ENCODE data around the gene RASGEF1C. TPM values are rescaled to one million over a fixed set of nuclear protein-coding genes. Genes with fewer than 3 reads are reported as not detected.
A peak's percentile ranks its signal among the peaks of the same experiment; 100 is the strongest.

The RASGEF1C gene
- polyA plus RNA-seq, 3 donors: not detected

- no peak for DNase-seq
- intact Hi-C loops (cut with micrococcal nuclease): no loop called here
- Histone ChIP-seq H4K20me1 (ENCODE audit: insufficient read depth, low read length) (no peaks in the 10 kb centered on the region), H3K4me3 (replicated peaks in 1 of 3; ENCODE audit: low read depth in 2 of 3, low read length in 3 of 3) (no peak overlapping the region), H3K27ac (ENCODE audit: low read depth in 1 of 2, low read length in 2 of 2) (no peak overlapping the region), H3K4me1 (ENCODE audit: control insufficient read depth in 1 of 2, insufficient read depth in 2 of 2, low read length in 2 of 2) (peaks cover 11 to 13% of the 10 kb centered on the region in 2 donors), H3K4me2 (replicated peaks; ENCODE audit: extremely low read depth, low read length, poor library complexity, severe bottlenecking) (no peak overlapping the region), H3K27me3 (ENCODE audit: control insufficient read depth in 2 of 2, insufficient read depth in 2 of 2, low read length in 2 of 2) (no peaks in the 10 kb centered on the region), H2AFZ (ENCODE audit: insufficient read depth, low read depth, low read length, poor library complexity, severe bottlenecking) (no peak overlapping the region), H3K9ac (ENCODE audit: insufficient read depth, low read length, poor library complexity, severe bottlenecking) (no peak overlapping the region), H3K9me3 (replicated peaks in 1 of 2; ENCODE audit: control insufficient read depth in 1 of 2, insufficient read depth in 1 of 2, low read length in 2 of 2) (no peaks in the 10 kb centered on the region), H3K79me2 (ENCODE audit: insufficient read depth, low read length) (no peaks in the 10 kb centered on the region), H3K36me3 (replicated peaks in 1 of 2; ENCODE audit: control insufficient read depth in 1 of 2, insufficient read depth in 2 of 2, low read length in 2 of 2) (no peaks in the 10 kb centered on the region)
- peaks cover 1 to 9% (median 2%) of the 10 kb centered on the region in 3 donors for H3K27me3 Mint-ChIP-seq (ENCODE audit: low read depth in 3 of 3)
- 87% methylated on average over 11 of the region's 11 CpGs for WGBS (ENCODE audit: insufficient coverage)
- no peak for TF ChIP-seq CTCF (IDR thresholded peaks at IDR 0.05)
- H3K36me3 Mint-ChIP-seq: no peaks in the 10 kb centered on the region
- H3K4me1 Mint-ChIP-seq: peaks cover 17% of the 10 kb centered on the region
- peak overlapping the region in 1 of 7 donors; percentile 23 for H3K27ac Mint-ChIP-seq
- no peaks in the 10 kb centered on the region for H3K9me3 Mint-ChIP-seq
- no peak overlapping the region for H3K4me3 Mint-ChIP-seq
These were observed 36.4 kb downstream of the RASGEF1C start for GRCh38 chr5:180172447-180173197.

GRCh38 chr5:180171568-180172094 lies 37.4 kb downstream of the RASGEF1C start:
- Mint-ChIP-seq H3K27me3 (ENCODE audit: low read depth in 3 of 3) (peaks cover 1 to 9% (median 2%) of the 10 kb centered on the region in 3 donors), H3K4me3 (no peak overlapping the region), H3K27ac (no peak overlapping the region), H3K36me3 (no peaks in the 10 kb centered on the region), H3K4me1 (peaks cover 13% of the 10 kb centered on the region), H3K9me3 (no peaks in the 10 kb centered on the region)
- Histone ChIP-seq H3K36me3 (replicated peaks in 1 of 2; ENCODE audit: control insufficient read depth in 1 of 2, insufficient read depth in 2 of 2, low read length in 2 of 2) (no peaks in the 10 kb centered on the region), H3K4me2 (replicated peaks; ENCODE audit: extremely low read depth, low read length, poor library complexity, severe bottlenecking) (no peak overlapping the region), H3K27me3 (ENCODE audit: control insufficient read depth in 2 of 2, insufficient read depth in 2 of 2, low read length in 2 of 2) (no peaks in the 10 kb centered on the region), H3K27ac (ENCODE audit: low read depth in 1 of 2, low read length in 2 of 2) (no peak overlapping the region), H3K4me3 (replicated peaks in 1 of 3; ENCODE audit: low read depth in 2 of 3, low read length in 3 of 3) (no peak overlapping the region), H3K4me1 (ENCODE audit: control insufficient read depth in 1 of 2, insufficient read depth in 2 of 2, low read length in 2 of 2) (peaks cover 3 to 9% of the 10 kb centered on the region in 2 donors), H3K9ac (ENCODE audit: insufficient read depth, low read length, poor library complexity, severe bottlenecking) (no peak overlapping the region), H2AFZ (ENCODE audit: insufficient read depth, low read depth, low read length, poor library complexity, severe bottlenecking) (no peak overlapping the region), H3K79me2 (ENCODE audit: insufficient read depth, low read length) (no peaks in the 10 kb centered on the region), H3K9me3 (replicated peaks in 1 of 2; ENCODE audit: control insufficient read depth in 1 of 2, insufficient read depth in 1 of 2, low read length in 2 of 2) (no peaks in the 10 kb centered on the region), H4K20me1 (ENCODE audit: insufficient read depth, low read length) (no peaks in the 10 kb centered on the region)
- WGBS (ENCODE audit: insufficient coverage): 100% methylated on average over 8 of the region's 14 CpGs
- TF ChIP-seq CTCF (IDR thresholded peaks at IDR 0.05): no peak
- intact Hi-C loops (cut with micrococcal nuclease): no loop called here
- DNase-seq: no peak
